Astrocyte of the cerebellum (primary cell): ENCODE results near the gene ESYT2.

Experiments
- DNase-seq: peaks from one replicate; pipeline ENCODE4 v3.0.0-alpha.2; 2011; ENCODE audit warnings: low read depth
- H3K4me3 ChIP-seq: 2 replicates; pipeline ENCODE4 v1.5.1; 2011; ENCODE audit warnings: mild to moderate bottlenecking, low read depth, low read length, moderate library complexity
- in situ Hi-C: cut with HindIII; loops from 2 replicates; pipeline ENCODE4 v1.10.0; 2017; ENCODE audit warnings: low sequenced_read_pairs
- TF ChIP-seq, protein P1 (sequence below): IDR thresholded peaks from 2 replicates; pipeline ENCODE4 v1.5.1; 2012; ENCODE audit warnings: low read length, low read depth, moderate library complexity, mild to moderate bottlenecking; ENCODE audit errors: missing control alignments

ESYT2 gene

GRCh38 chr7:158757404-158757989 lies 71.8 kb downstream of the ESYT2 start:
- TF ChIP-seq, protein P1, sequence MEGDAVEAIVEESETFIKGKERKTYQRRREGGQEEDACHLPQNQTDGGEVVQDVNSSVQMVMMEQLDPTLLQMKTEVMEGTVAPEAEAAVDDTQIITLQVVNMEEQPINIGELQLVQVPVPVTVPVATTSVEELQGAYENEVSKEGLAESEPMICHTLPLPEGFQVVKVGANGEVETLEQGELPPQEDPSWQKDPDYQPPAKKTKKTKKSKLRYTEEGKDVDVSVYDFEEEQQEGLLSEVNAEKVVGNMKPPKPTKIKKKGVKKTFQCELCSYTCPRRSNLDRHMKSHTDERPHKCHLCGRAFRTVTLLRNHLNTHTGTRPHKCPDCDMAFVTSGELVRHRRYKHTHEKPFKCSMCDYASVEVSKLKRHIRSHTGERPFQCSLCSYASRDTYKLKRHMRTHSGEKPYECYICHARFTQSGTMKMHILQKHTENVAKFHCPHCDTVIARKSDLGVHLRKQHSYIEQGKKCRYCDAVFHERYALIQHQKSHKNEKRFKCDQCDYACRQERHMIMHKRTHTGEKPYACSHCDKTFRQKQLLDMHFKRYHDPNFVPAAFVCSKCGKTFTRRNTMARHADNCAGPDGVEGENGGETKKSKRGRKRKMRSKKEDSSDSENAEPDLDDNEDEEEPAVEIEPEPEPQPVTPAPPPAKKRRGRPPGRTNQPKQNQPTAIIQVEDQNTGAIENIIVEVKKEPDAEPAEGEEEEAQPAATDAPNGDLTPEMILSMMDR = no peak
- DNase-seq = no peak
- in situ Hi-C loops = no loop called here
- no peak overlapping the region for H3K4me3 ChIP-seq

DNA sequence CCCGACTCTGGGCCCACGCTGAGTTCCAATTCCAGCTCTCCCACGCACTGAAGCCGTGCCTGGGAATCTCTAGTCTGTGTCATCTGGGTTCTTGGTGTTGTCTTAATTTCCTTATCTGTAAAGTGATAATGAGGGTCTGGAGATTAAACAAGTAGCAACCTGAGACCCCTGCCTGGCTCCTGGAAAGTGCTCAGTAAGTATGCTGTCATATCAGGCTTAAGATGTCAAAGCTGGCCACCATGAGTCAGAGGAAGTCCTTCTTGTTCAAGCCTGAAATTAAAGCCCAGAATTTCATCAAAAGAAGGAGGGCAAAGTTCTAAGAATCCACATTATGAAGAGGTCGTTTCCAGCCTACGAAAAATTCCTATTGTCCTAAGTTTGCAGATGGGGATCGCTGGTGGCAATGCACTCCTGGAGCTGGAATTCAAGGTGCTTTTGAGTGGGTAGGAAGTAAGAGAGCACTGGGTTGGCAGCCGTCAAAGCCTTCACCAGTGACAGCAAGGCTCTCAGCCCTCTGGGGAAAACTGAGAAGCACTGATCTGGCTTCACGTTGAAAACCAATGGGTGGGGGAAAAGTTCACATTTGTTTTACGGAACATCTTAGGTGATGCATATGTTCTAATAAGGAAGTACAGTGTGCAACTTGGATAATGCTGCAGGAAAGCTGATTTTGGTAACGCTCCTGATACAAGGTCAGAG lies 74.4 kb downstream of the ESYT2 start:
- in situ Hi-C loops = no loop called here

GRCh38 chr7:158753900-158754299 lies 75.4 kb downstream of the ESYT2 start:
- no peak overlapping the region for H3K4me3 ChIP-seq
- no peak for DNase-seq
- in situ Hi-C loops = no loop called here
- TF ChIP-seq, protein P1 = no peak

More for the DNA sequence above, 74.4 kb downstream of the ESYT2 start:
- H3K4me3 ChIP-seq = no peak overlapping the region
- no peak for DNase-seq
- TF ChIP-seq, protein P1 = no peak

DNA sequence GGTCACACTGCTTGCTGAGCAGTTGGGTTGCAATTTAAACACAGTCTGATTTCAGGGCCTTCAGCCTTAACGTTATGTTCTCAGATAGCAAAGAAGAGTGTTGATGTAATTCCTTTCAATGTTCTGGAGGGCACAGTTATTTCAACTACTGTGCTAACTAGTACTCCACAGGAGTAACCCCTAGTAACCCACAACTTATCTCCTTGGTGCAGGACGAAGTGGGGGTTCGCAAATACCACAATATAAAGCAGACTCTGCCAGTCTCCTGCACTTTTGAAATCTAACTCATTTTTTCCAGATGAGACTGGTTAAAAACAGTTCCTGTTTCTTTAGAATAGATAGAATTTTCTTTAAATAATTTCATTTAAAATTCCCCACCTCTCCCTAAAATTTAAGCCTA lies 77.6 kb downstream of the ESYT2 start:
- TF ChIP-seq, protein P1 = no peak
- in situ Hi-C loops = no loop called here
- DNase-seq = no peak
- H3K4me3 ChIP-seq = no peak overlapping the region

GRCh38 chr7:158751199-158751598 lies 78.1 kb downstream of the ESYT2 start:
- H3K4me3 ChIP-seq = no peak overlapping the region
- DNase-seq = no peak
- in situ Hi-C loops = no loop called here
- TF ChIP-seq, protein P1 = no peak

DNA sequence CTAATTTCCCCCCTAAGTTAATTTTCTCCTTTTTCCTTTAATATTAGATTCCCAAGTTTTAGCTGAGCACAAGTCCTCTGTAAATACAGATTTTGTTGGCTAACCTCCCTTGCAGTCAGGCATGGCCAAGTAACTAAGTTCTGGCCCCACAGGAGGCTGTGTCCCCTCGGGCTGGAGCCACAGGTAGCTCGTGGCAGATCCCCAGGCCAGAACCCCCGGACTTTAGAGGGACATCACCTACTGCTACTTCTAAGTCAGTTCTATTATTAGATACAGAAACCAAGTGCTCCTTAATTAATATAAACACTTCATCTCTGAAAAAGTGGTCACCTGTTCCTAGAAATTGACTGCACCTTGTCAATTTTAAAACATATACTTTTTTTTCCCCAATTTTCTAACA lies 78.6 kb downstream of the ESYT2 start:
- TF ChIP-seq, protein P1 = no peak
- in situ Hi-C loops = no loop called here
- no peak for DNase-seq
- no peak overlapping the region for H3K4me3 ChIP-seq
